Kidney (tissue), 14 donors: Measurements from ENCODE around the gene BDNF. TPM values are rescaled to one million over a fixed set of nuclear protein-coding genes. Genes with fewer than 3 reads are reported as not detected.

Source experiments
- DNase-seq, 5 donors: peaks; one replicate each; pipeline ENCODE4 v3.0.0-alpha.2; 2013 to 2020
- FAIRE-seq: peaks from 2 replicates; lab custom pipeline; 2012; peaks lifted over from hg19 to GRCh38; lab: Jason Lieb, UNC
- H3K27ac ChIP-seq, 2 donors: one replicate each; pipeline ENCODE4 v1.7.0; 2013; ENCODE audit warnings: low read depth in 2 of 2, low read length in 2 of 2, inconsistent platforms in 1 of 2
- H3K27me3 ChIP-seq: one replicate; pipeline ENCODE4 v1.7.1; 2013; ENCODE audit warnings: low read length, inconsistent platforms; ENCODE audit not compliant: control insufficient read depth, insufficient read depth
- H3K36me3 ChIP-seq, 3 donors: one replicate each; pipeline versions ENCODE4 v1.7.0 to v1.7.1; 2013; ENCODE audit warnings: low read length in 3 of 3, control low read depth in 1 of 3, inconsistent platforms in 1 of 3; ENCODE audit not compliant: insufficient read depth in 3 of 3, control insufficient read depth in 2 of 3
- H3K4me1 ChIP-seq, 3 donors: one replicate each; pipeline versions ENCODE4 v1.7.0 to v1.7.1; 2013; ENCODE audit warnings: low read length in 3 of 3, inconsistent platforms in 1 of 3, low read depth in 1 of 3; ENCODE audit not compliant: control insufficient read depth in 2 of 3, insufficient read depth in 2 of 3
- H3K4me3 ChIP-seq, 3 donors: one replicate each; pipeline versions ENCODE4 v1.7.0 to v1.8.1; 2013; ENCODE audit warnings: low read length in 3 of 3, control low read depth in 1 of 3, inconsistent platforms in 1 of 3
- H3K9ac ChIP-seq, 3 donors: one replicate each; pipeline versions ENCODE4 v1.7.0 to v1.7.1; 2013; ENCODE audit warnings: low read length in 3 of 3, control low read depth in 1 of 3, inconsistent platforms in 1 of 3
- H3K9me3 ChIP-seq, 3 donors: one replicate each; pipeline versions ENCODE4 v1.7.0 to v1.7.1; 2013; ENCODE audit warnings: low read length in 3 of 3, control low read depth in 1 of 3, inconsistent platforms in 1 of 3; ENCODE audit not compliant: control insufficient read depth in 2 of 3, insufficient read depth in 1 of 3
- CTCF ChIP-seq: IDR thresholded peaks from 3 replicates; pipeline ENCODE4 v1.5.1; 2012; ENCODE audit warnings: mild to moderate bottlenecking, moderate library complexity, borderline replicate concordance; ENCODE audit not compliant: insufficient read depth; ENCODE audit errors: extremely low read depth
- intact Hi-C: fragments of 100-400 bp; cut with DNase I; formaldehyde crosslinking; loops from one replicate; pipeline ENCODE4 v1.11.1; 2022
- polyA plus RNA-seq: library from polyadenylated mRNA; stranded (reverse); fragments of 350-450 nt; fragmentation: Illumina TruSeq; extraction: RNeasy Lipid Tissue Mini Kit (QIAGEN cat#74804); gene quantifications from one replicate; pipeline ENCODE4 v1.2.3, GENCODE V29; 2014; ENCODE audit warnings: low read depth, low replicate concordance; ENCODE audit not compliant: insufficient read depth
- total RNA-seq: library from RNA; stranded (reverse); fragmentation: NEBNext Ultra II Directional; extraction: Animal tissue kit (Norgen Biotek cat#: 25700); gene quantifications from one replicate; pipeline ENCODE4 v1.2.1, GENCODE V29; 2021
- donor health status: control.
- donor health status: control.
- donor health status: control.
- donor health status: control.
- donor health status: control.
- donor health status: DM: yes; HTN: yes; CAD: no.
- donor health status: Normal renal cell carcinoma (clear cell type).

The BDNF gene
- total and polyA plus RNA-seq, 2 donors from 2014 or later = 0.19 to 0.31 TPM

GRCh38 chr11:27698872-27699241 lies 1.4 kb downstream of the BDNF start:
- intact Hi-C loops = no loop called here
- H3K9ac ChIP-seq = peak overlapping the region in 1 of 3 donors; percentile 2
- TF ChIP-seq CTCF = peak; percentile 64
- H3K9me3 ChIP-seq = no peaks in the 10 kb centered on the region
- no peak for FAIRE-seq
- H3K36me3 ChIP-seq = no peaks in the 10 kb centered on the region
- peaks cover 0 to 18% (median 0%) of the 10 kb centered on the region in 3 donors for H3K4me1 ChIP-seq
- H3K27me3 ChIP-seq = peaks cover 25% of the 10 kb centered on the region
- H3K27ac ChIP-seq = no peak overlapping the region
- H3K4me3 ChIP-seq = peak overlapping the region; percentile 27 to 57 (median 50)
- peak; percentile 82 to 93 (median 91) for DNase-seq

GRCh38 chr11:27697679-27698275 lies 2.5 kb downstream of the BDNF start:
- no peak for TF ChIP-seq CTCF
- intact Hi-C loops = no loop called here

GRCh38 chr11:27696961-27697360 lies 3.3 kb downstream of the BDNF start:
- H3K9me3 ChIP-seq = no peaks in the 10 kb centered on the region
- peaks cover 8% of the 10 kb centered on the region for H3K27me3 ChIP-seq
- H3K27ac ChIP-seq = no peak overlapping the region
- no peaks in the 10 kb centered on the region for H3K36me3 ChIP-seq
- DNase-seq (no peak), FAIRE-seq (no peak)
- peaks cover 0 to 18% (median 0%) of the 10 kb centered on the region in 3 donors for H3K4me1 ChIP-seq
- intact Hi-C loops = no loop called here
- TF ChIP-seq CTCF = no peak
- no peak overlapping the region for H3K4me3 ChIP-seq
- H3K9ac ChIP-seq = no peak overlapping the region

More at GRCh38 chr11:27697679-27698275, 2.5 kb downstream of the BDNF start:
- no peak overlapping the region for H3K4me3 ChIP-seq
- DNase-seq (no peak), FAIRE-seq (no peak)
- no peak overlapping the region for H3K9ac ChIP-seq
- H3K27me3 ChIP-seq = peaks cover 16% of the 10 kb centered on the region
- no peak overlapping the region for H3K27ac ChIP-seq
- no peaks in the 10 kb centered on the region for H3K36me3 ChIP-seq
- no peaks in the 10 kb centered on the region for H3K9me3 ChIP-seq
- peaks cover 0 to 18% (median 0%) of the 10 kb centered on the region in 3 donors for H3K4me1 ChIP-seq
